Transverse colon (tissue), 4 donors: ENCODE results near the gene LARGE1. TPM values are rescaled to one million over a fixed set of nuclear protein-coding genes. Genes with fewer than 3 reads are reported as not detected.

Experiments
- DNase-seq: peaks from one replicate; pipeline ENCODE4 v3.0.0-alpha.2; 2019
- H3K27ac ChIP-seq, 4 donors: fragments of 200-600 bp; sonication (generic); 2 replicates each; pipeline ENCODE4 v1.5.1; 2016 to 2018; ENCODE audit warnings: inconsistent platforms in 4 of 4
- H3K27me3 ChIP-seq: fragments of 200-600 bp; sonication (generic); 2 replicates; pipeline ENCODE4 v1.5.1; 2017; ENCODE audit warnings: inconsistent platforms
- H3K36me3 ChIP-seq, 4 donors: fragments of 200-600 bp; sonication (generic); 2 replicates each; pipeline ENCODE4 v1.5.1; 2017 to 2019; ENCODE audit warnings: inconsistent platforms in 4 of 4
- H3K4me1 ChIP-seq, 4 donors: fragments of 200-600 bp; sonication (generic); 2 replicates each; pipeline ENCODE4 v1.5.1; 2017 to 2020; ENCODE audit warnings: inconsistent platforms in 4 of 4
- H3K4me3 ChIP-seq, 4 donors: fragments of 200-600 bp; sonication (generic); 1 replicate in 1 of 4; 2 replicates in 3 of 4; pipeline versions ENCODE4 v1.5.1 to v1.6.1; 2017 to 2019; ENCODE audit warnings: inconsistent platforms in 4 of 4
- H3K9me3 ChIP-seq, 2 donors: fragments of 200-600 bp; sonication (generic); 2 replicates each; pipeline ENCODE4 v1.5.1; 2017 to 2019; ENCODE audit warnings: inconsistent platforms in 2 of 2
- CTCF ChIP-seq, 5 experiments: fragments of 200-600 bp in 3 of 5; fragments of 450-650 bp in 2 of 5; sonication (generic) in 3 of 5; IDR thresholded peaks; 1 replicate in 2 of 5; 2 replicates in 3 of 5; pipeline ENCODE4 v1.5.1; 2016 to 2017; ENCODE audit warnings: antibody characterized with exemption in 5 of 5, inconsistent platforms in 3 of 5, mild to moderate bottlenecking in 2 of 5, moderate library complexity in 1 of 5
- EP300 ChIP-seq: sonication (generic); formaldehyde crosslinking; IDR thresholded peaks from one replicate; pipeline ENCODE4 v1.6.1; 2017; ENCODE audit warnings: antibody characterized with exemption, low read depth
- POLR2A ChIP-seq: fragments of 450-650 bp; IDR thresholded peaks from one replicate; pipeline ENCODE4 v1.6.1; 2016; ENCODE audit warnings: antibody characterized with exemption, mild to moderate bottlenecking, moderate library complexity
- POLR2AphosphoS5 ChIP-seq, 3 donors: sonication (generic); formaldehyde crosslinking; IDR thresholded peaks; one replicate each; pipeline ENCODE4 v1.6.1; 2016; ENCODE audit warnings: antibody characterized with exemption in 3 of 3
- WGBS, 2 donors: methylation state at CpG; one replicate each; pipeline ENCODE4 v1.1.5; 2018; ENCODE audit warnings: low coverage in 1 of 2; 5-methylcytosine and 5-hydroxymethylcytosine counted together
- in situ Hi-C, 4 donors: fragments of 200-750 bp; cut with MboI; loops; one replicate each; pipeline versions ENCODE4 v1.15.0 to v1.15.1; 2017; ENCODE audit warnings: low sequenced_read_pairs in 3 of 4, low pct_ligation_motif_present in 1 of 4, low pct_unique_long_range_greater_than_20kb in 1 of 4
- intact Hi-C: fragments of 100-400 bp; cut with DNase I; formaldehyde crosslinking; loops from one replicate; pipeline ENCODE4 v1.15.1; 2023; ENCODE audit warnings: low total_unique reads
- total RNA-seq, 4 donors: library from RNA; depleted of rRNA; stranded (reverse); fragments of >200 nt; gene quantifications; one replicate each; pipeline ENCODE4 v1.1.0, GENCODE V29; 2016

LARGE1 gene
- total RNA-seq, 4 donors from 2014 or later = 46.5 to 304 (median 80.5) TPM

- Histone ChIP-seq H3K36me3 (no peaks in the 10 kb centered on the region), H3K27ac (peak overlapping the region; percentile 67 to 81 (median 74)), H3K4me3 (no peak overlapping the region), H3K27me3 (no peaks in the 10 kb centered on the region), H3K4me1 (peaks cover 11 to 31% (median 13%) of the 10 kb centered on the region in 4 donors), H3K9me3 (no peaks in the 10 kb centered on the region)
- WGBS, 2 donors = 56 to 70% methylated on average over 2 to 6 of the region's 6 CpGs
- intact Hi-C loops (no loop called here), in situ Hi-C loops (loop anchor here in 1 of 4 donors (25.0 kb wide), 1 partner anchor 597 kb away; no protein-coding TSS in a partner anchor)
- peak; percentile 19 for DNase-seq
- no peak for TF ChIP-seq EP300
- TF ChIP-seq POLR2A = no peak
- TF ChIP-seq POLR2AphosphoS5 (IDR thresholded peaks at IDR 0.05) = peak in 1 of 3 donors; percentile 33
Measured at GRCh38 chr22:33909075-33909458, 11.2 kb downstream of the LARGE1 start.

DNA sequence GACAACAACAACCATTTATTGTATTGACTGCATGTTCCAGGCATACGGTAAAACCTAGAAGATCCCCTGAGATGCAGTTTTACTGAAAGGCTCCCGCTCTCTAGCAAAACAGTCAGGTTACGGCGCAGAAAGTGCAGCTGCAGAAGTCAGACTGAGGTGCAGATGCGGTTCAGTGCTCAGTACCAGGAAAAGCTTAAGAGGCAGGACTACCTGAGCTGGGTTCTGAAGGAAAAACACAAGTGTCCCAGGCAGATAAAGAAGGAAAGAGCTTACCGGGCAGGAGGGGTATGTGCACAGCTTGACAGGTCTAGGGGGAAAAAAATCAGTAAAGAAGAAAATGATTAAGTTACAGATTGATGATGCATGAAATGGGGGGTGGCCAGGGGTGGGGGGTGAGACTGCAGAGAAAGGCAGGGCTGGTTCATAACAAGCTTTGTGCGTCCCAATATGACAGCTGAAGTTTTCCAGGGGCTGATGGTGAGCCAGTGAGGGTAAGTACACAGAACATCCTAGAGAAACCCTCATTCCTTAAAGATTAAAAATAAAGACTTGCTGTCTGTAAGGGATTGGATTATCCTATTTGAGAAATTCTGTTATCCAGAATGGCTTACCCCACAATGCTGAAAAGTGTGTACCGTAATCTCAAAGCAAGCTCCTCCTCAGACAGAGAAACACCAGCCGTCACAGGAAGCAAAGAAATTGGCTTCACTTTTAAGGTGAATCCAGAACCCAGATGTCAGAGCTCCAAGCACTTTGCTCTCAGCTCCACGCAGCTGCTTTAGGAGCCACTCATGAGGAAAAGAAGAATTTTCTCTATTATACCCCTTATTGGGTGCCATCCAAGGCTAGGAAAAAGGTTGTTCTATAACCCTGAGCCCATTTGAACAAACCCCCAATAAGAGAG, 11.9 kb downstream of the LARGE1 start:
- Histone ChIP-seq H3K4me1 (peaks cover 11 to 31% (median 13%) of the 10 kb centered on the region in 4 donors), H3K36me3 (no peaks in the 10 kb centered on the region), H3K9me3 (no peaks in the 10 kb centered on the region), H3K27me3 (no peaks in the 10 kb centered on the region), H3K27ac (peak overlapping the region; percentile 67 to 81 (median 74)), H3K4me3 (no peak overlapping the region)
- in situ Hi-C loops (loop anchor here in 1 of 4 donors (25.0 kb wide), 1 partner anchor 596 kb away; no protein-coding TSS in a partner anchor), intact Hi-C loops (no loop called here)
- no peak for DNase-seq
- 60 to 79% methylated on average over 4 to 10 of the region's 10 CpGs for WGBS, 2 donors
- TF ChIP-seq POLR2AphosphoS5 (IDR thresholded peaks at IDR 0.05) (no peak), EP300 (no peak), CTCF (IDR thresholded peaks at IDR 0.05) (no peak), POLR2A (no peak)

DNA sequence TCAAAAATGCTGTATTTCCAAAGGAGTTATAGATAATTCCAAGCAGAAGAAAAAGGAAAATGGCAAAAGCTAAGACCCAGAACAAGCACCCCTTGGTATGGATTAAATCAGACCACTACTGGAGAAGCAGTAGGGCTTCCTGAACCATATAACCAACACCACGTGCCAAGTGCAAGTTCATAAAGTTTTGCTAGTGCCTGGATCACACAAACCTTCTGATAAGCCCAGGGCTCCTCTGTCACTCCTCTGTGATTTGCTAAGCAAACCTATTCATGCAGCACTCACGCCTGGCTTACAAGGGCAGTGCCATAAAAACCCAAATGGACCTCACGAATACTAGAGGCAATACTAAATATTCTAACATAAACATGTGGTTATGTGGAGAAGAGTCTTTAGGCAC, 13.3 kb downstream of the LARGE1 start:
- TF ChIP-seq EP300 (no peak), POLR2A (no peak), POLR2AphosphoS5 (IDR thresholded peaks at IDR 0.05) (no peak), CTCF (IDR thresholded peaks at IDR 0.05) (no peak)
- Histone ChIP-seq H3K4me1 (peaks cover 11 to 34% (median 13%) of the 10 kb centered on the region in 4 donors), H3K9me3 (no peaks in the 10 kb centered on the region), H3K27me3 (no peaks in the 10 kb centered on the region), H3K4me3 (no peak overlapping the region), H3K27ac (no peak overlapping the region), H3K36me3 (no peaks in the 10 kb centered on the region)
- intact Hi-C loops (no loop called here), in situ Hi-C loops (loop anchor here in 1 of 4 donors (25.0 kb wide), 1 partner anchor 595 kb away; no protein-coding TSS in a partner anchor)
- 27 to 44% methylated on average over 3 of the region's 3 CpGs for WGBS, 2 donors
- no peak for DNase-seq

DNA sequence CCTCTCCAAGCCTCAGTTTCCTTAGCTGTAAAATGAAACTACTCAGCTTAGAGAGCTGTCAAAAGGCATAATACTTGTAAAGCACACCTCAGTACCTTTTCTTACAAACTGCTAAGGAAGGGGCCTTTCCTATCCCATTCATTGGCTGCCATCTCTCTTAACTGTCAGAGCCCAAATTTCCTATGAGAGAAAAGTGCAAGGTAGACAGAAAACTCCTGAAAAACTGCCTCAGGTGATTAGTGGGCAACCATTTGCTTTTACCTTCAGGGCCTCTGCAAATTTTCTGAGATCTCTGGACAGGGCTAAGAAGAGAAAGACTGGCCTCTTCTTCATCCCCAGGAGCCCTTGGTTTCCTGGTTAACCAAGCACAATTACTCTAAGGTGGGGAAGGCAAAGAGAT, 13.8 kb downstream of the LARGE1 start:
- intact Hi-C loops (no loop called here), in situ Hi-C loops (loop anchor here in 1 of 4 donors (25.0 kb wide), 1 partner anchor 594 kb away; no protein-coding TSS in a partner anchor)
- Histone ChIP-seq H3K27me3 (no peaks in the 10 kb centered on the region), H3K36me3 (no peaks in the 10 kb centered on the region), H3K9me3 (no peaks in the 10 kb centered on the region), H3K4me1 (peaks cover 11 to 34% (median 13%) of the 10 kb centered on the region in 4 donors), H3K27ac (no peak overlapping the region), H3K4me3 (no peak overlapping the region)
- TF ChIP-seq POLR2A (no peak), EP300 (no peak), CTCF (IDR thresholded peaks at IDR 0.05) (no peak), POLR2AphosphoS5 (IDR thresholded peaks at IDR 0.05) (no peak)
- DNase-seq = no peak
